GM12872 (cell line): ENCODE data around the gene DSCAM.

Experiments used
- TF ChIP-seq, protein P1 (sequence below): IDR thresholded peaks from 3 replicates; pipeline ENCODE4 v1.5.1; 2011; ENCODE audit warnings: low read depth, mild to moderate bottlenecking, low read length, moderate library complexity; ENCODE audit not compliant: insufficient read depth

The DSCAM gene

DNA sequence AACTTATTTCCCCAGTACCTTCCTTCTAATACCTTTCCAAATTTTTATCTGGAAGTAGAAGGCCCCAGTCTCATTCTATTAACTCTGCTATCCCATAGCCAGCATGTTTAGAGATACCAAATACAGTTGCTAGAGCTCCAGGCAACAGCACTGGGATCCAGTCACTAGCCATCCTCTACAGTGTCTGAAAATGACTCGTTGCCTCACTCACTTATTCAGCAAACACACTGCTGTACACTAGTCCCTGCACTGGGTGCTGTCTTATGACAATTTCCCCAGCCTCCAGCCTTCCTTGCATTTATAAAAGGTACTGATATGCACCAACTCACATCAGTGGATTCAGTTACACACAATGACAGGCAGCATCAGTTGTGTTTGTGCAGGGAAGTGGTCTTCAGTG, 179.0 kb downstream of the DSCAM start:
- TF ChIP-seq, protein P1, sequence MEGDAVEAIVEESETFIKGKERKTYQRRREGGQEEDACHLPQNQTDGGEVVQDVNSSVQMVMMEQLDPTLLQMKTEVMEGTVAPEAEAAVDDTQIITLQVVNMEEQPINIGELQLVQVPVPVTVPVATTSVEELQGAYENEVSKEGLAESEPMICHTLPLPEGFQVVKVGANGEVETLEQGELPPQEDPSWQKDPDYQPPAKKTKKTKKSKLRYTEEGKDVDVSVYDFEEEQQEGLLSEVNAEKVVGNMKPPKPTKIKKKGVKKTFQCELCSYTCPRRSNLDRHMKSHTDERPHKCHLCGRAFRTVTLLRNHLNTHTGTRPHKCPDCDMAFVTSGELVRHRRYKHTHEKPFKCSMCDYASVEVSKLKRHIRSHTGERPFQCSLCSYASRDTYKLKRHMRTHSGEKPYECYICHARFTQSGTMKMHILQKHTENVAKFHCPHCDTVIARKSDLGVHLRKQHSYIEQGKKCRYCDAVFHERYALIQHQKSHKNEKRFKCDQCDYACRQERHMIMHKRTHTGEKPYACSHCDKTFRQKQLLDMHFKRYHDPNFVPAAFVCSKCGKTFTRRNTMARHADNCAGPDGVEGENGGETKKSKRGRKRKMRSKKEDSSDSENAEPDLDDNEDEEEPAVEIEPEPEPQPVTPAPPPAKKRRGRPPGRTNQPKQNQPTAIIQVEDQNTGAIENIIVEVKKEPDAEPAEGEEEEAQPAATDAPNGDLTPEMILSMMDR = no peak

DNA sequence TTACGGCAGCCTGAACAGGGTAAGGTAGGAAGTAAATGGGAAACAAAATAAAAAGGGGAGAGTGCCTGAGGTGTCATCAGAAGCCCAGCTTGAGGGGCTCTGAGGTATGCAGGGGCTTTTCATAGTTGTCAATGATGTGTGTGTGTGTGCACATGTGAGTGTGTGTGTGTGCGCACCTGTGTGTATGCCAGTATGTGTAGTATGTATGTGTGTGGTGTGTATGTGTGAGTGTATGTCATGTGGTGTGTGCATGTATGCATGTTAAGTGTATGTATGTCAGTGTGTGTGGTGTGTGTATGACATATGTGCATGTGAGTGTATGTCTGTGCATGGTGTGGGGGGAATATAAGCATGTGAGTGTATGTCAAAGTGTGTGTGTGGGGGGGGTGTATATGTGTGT, 184.1 kb downstream of the DSCAM start:
- TF ChIP-seq, protein P1 = no peak

DNA sequence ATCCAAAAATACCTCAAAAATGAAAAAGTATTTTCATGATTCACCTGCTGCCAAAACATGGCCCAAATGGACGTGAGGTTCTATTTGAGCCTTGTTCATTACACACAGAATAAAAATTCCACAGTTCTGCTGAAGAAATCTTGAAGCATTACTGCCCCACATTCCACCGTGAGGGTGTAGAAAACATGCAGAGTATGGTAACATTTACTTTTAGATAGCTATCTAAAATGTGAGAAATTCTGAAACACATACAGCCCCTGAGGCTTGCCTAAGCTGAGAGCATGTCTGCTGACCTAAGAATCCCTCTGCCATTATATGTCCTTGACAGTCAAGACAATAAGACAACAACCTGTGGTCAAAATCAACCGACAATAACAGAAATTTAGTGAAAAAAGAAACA, 186.5 kb downstream of the DSCAM start:
- TF ChIP-seq, protein P1 = no peak

DNA sequence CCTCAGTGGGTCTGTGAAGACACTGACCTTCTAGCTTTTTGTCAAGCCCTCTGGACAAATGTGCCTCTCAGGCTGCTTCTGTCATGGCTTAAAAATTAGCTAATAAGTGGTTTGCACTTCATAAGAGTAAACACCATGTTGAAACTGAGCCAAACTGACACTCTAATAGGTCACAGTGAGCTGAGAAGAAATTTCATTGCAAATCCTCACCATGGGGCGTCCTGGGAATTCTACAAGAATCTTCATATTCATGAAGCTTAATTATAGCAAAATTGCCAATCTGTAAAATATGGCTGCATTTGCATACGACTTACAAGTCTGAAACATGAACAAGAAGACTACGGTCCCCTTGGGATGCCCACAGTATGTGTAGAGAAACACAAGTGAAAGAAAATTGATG, 188.6 kb downstream of the DSCAM start:
- TF ChIP-seq, protein P1 = no peak

DNA sequence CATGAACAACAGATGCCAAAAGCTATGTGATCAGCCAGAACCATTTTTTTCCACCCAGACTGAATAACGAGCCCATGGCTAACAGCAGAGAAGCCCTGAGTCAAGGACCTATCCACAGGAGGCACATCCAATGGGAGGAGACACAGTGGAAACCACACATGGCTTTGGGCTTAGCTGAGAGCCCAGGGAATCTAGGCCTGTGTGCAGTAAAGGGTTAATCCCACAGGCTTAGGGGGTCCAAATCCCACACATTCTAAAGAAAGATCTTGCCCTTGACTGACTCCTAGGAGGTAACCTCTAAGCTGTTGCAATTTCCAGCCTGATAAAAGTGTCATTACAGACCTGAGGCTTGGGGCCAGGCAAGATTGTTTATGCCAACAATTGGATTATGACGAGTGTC, 194.5 kb downstream of the DSCAM start:
- TF ChIP-seq, protein P1 = no peak

DNA sequence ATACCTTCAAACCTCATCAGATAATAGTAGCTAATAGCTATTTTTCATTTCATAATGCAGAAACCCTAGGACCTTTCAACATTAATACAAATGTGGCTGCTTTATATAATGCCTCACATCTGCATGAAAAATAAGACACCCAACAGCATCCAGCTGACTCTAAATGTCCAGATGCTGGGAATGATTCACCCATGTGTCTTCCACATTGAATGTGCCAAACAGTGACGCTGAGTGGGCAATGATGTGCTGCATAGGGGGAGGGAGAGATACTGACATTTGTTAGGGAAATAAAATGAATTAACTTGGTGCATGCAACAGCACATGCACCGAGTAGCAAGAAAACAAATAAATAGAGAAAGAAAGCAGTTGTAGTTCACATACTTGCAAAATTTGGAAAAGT, 199.3 kb downstream of the DSCAM start:
- TF ChIP-seq, protein P1 = no peak

DNA sequence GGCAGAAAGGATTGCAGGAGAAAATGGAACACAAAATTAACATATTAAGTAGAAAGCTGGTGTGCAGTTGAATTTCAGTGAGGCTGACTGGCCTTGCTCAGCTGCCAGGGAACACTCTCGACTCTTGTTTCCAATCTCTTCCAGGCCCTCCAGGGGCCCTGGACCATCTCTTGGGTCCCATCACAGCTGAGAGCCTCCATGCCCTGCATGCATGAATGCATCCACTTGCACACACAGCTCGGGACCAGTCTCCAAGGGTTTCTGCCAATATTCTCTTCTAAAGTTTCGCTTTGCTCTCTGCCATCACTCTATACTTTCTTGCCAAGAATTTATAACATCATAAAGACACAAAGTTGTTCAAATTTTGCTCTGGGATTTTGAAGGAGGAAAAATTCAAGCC, 200.3 kb downstream of the DSCAM start:
- TF ChIP-seq, protein P1 = no peak

DNA sequence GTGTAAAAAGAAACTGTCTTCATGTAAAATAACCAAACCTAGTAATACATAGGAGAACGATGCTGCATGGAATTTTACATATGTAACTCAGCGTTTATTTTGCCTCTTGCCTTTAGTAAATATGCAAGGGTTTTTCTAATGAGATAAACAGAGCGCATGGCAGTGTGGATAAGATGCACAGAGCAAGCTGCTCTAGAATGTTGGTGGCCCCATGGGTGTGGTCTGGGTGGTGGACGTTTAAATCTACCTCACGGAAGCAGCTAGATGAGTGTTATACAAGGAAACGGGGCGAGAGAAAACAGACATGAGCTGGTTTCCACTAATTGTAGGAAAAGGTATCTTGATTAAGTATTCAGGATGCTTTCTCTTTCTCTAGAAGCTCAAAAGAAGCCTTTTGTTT, 205.9 kb downstream of the DSCAM start:
- TF ChIP-seq, protein P1 = no peak
